Endothelial cell of umbilical vein (primary cell): ENCODE measurements around the gene GNL2. TPM values are rescaled to one million over a fixed set of nuclear protein-coding genes. Genes with fewer than 3 reads are reported as not detected.

ENCODE experiments used
- BruUV-seq: library from RNA; stranded (reverse); fragments of 400-500 nt; replicated peaks from 2 replicates; lab custom pipeline; 2021; lab: Mats Ljungman, UMichigan
- CTCF ChIA-PET: fragments of 300-600, 350-600 bp; sonication (Branson Sonifier 250); formaldehyde crosslinking; loops from one replicate; lab custom pipeline; 2021; ENCODE audit warnings: antibody characterized with exemption, inconsistent platforms; lab: Charles Lee
- POLR2A ChIA-PET: fragments of 300-600, 350-600 bp; sonication (Branson Sonifier 250); formaldehyde crosslinking; loops from one replicate; lab custom pipeline; 2021; ENCODE audit warnings: antibody characterized with exemption, inconsistent platforms; lab: Charles Lee
- DNase-seq: peaks from one replicate; pipeline ENCODE4 v3.0.0-alpha.2; 2011; ENCODE audit warnings: low read depth, low spot score
- FAIRE-seq: peaks from 2 replicates; lab custom pipeline; 2011; peaks lifted over from hg19 to GRCh38; lab: Jason Lieb, UNC
- H2AFZ ChIP-seq: 2 replicates; pipeline ENCODE4 v1.6.0; 2012; ENCODE audit warnings: low read depth, low read length, control low read depth, inconsistent platforms
- H3K27ac ChIP-seq: 2 replicates; pipeline ENCODE4 v1.5.1; 2011; ENCODE audit warnings: low read depth, mild to moderate bottlenecking, control low read depth, low read length, moderate library complexity; ENCODE audit not compliant: insufficient read depth
- H3K27me3 ChIP-seq, 2 experiments: 2 replicates each; pipeline versions ENCODE4 v1.6.0 to v1.6.1; 2011; ENCODE audit warnings: low read length in 2 of 2, mixed read lengths in 1 of 2; ENCODE audit not compliant: control insufficient read depth in 2 of 2, insufficient read depth in 2 of 2
- H3K36me3 ChIP-seq, 2 experiments: 2 replicates in 1 of 2; 3 replicates in 1 of 2; pipeline ENCODE4 v1.5.1; 2011; ENCODE audit warnings: low read length in 2 of 2, mild to moderate bottlenecking in 1 of 2, moderate library complexity in 1 of 2; ENCODE audit not compliant: control insufficient read depth in 2 of 2, insufficient read depth in 2 of 2; ENCODE audit errors: extremely low read depth in 1 of 2
- H3K4me1 ChIP-seq: 3 replicates; pipeline ENCODE4 v1.5.1; 2011; ENCODE audit warnings: mild to moderate bottlenecking, low read length; ENCODE audit not compliant: control insufficient read depth, insufficient read depth; ENCODE audit errors: extremely low read depth
- H3K4me2 ChIP-seq: 2 replicates; pipeline ENCODE4 v1.6.1; 2011; ENCODE audit warnings: low read length, control low read depth, mixed read lengths; ENCODE audit not compliant: insufficient read depth
- H3K4me3 ChIP-seq, 3 experiments: fragments of 200-600 bp in 1 of 3; sonication (generic), shearing (Covaris generic) in 1 of 3; replicated peaks in 1 of 3; 2 replicates each; pipeline ENCODE4 v1.5.1; 2011 to 2016; ENCODE audit warnings: control low read depth in 3 of 3, low read length in 3 of 3, mild to moderate bottlenecking in 2 of 3, inconsistent platforms in 1 of 3, low read depth in 1 of 3, moderate library complexity in 1 of 3; ENCODE audit not compliant: insufficient read depth in 1 of 3
- H3K79me2 ChIP-seq: 2 replicates; pipeline ENCODE4 v1.6.0; 2012; ENCODE audit warnings: low read length, inconsistent platforms; ENCODE audit not compliant: control insufficient read depth, insufficient read depth
- H3K9ac ChIP-seq: replicated peaks from 2 replicates; pipeline ENCODE3; 2011; ENCODE audit warnings: low read length, control low read depth; ENCODE audit not compliant: insufficient read depth; ENCODE audit errors: extremely low read depth
- H3K9me1 ChIP-seq: replicated peaks from 3 replicates; pipeline ENCODE4 v1.6.0; 2011; ENCODE audit warnings: mild to moderate bottlenecking, low read length; ENCODE audit not compliant: control insufficient read depth, insufficient read depth; ENCODE audit errors: extremely low read depth
- H3K9me3 ChIP-seq: replicated peaks from 2 replicates; pipeline ENCODE4 v1.5.1; 2012; ENCODE audit warnings: low read length, inconsistent platforms; ENCODE audit not compliant: control insufficient read depth, insufficient read depth
- H4K20me1 ChIP-seq: replicated peaks from 2 replicates; pipeline ENCODE3; 2011; ENCODE audit warnings: mild to moderate bottlenecking, low read length; ENCODE audit not compliant: control insufficient read depth, insufficient read depth; ENCODE audit errors: extremely low read depth
- EZH2 ChIP-seq: IDR thresholded peaks from 2 replicates; pipeline ENCODE4 v1.6.1; 2012; ENCODE audit warnings: borderline replicate concordance, low read depth, mild to moderate bottlenecking, moderate library complexity, low read length, inconsistent platforms; ENCODE audit not compliant: severe bottlenecking
- FOS ChIP-seq: IDR thresholded peaks from 2 replicates; pipeline ENCODE4 v1.6.1; 2011; ENCODE audit warnings: mild to moderate bottlenecking, low read length, moderate library complexity, borderline replicate concordance; ENCODE audit not compliant: insufficient read depth
- GATA2 ChIP-seq: IDR thresholded peaks from 2 replicates; pipeline ENCODE4 v1.7.0; 2011; ENCODE audit warnings: low read depth, mild to moderate bottlenecking, moderate library complexity, mixed read lengths, low read length; ENCODE audit not compliant: insufficient read length, insufficient read depth
- JUN ChIP-seq: IDR thresholded peaks from 2 replicates; pipeline ENCODE4 v1.6.1; 2011; ENCODE audit warnings: borderline replicate concordance, low read depth; ENCODE audit not compliant: insufficient read length, insufficient read depth
- MYC ChIP-seq: IDR thresholded peaks from one replicate; pipeline ENCODE4 v1.6.1; 2011; ENCODE audit warnings: mild to moderate bottlenecking, low read depth, low read length
- POLR2A ChIP-seq: IDR thresholded peaks from 2 replicates; pipeline ENCODE4 v1.6.1; 2012; ENCODE audit warnings: low read depth, mild to moderate bottlenecking, control low read depth, low read length
- POLR2AphosphoS5 ChIP-seq: IDR thresholded peaks from 2 replicates; pipeline ENCODE4 v1.6.1; 2012; ENCODE audit warnings: low read depth, mild to moderate bottlenecking, control low read depth, low read length, moderate library complexity; ENCODE audit not compliant: insufficient read depth
- dilution Hi-C: fragments of 300-500 bp; cut with MboI; formaldehyde crosslinking; loops from one replicate; pipeline ENCODE4 v1.15.0; 2019; ENCODE audit warnings: low sequenced_read_pairs; ENCODE audit not compliant: extremely low pct_ligation_motif_present
- intact Hi-C: fragments of 100-400 bp; cut with micrococcal nuclease; formaldehyde crosslinking; loops from one replicate; pipeline ENCODE4 v1.10.0; 2022
- polyA plus RNA-seq, 4 experiments: library from polyadenylated mRNA; depleted of rRNA in 3 of 4; stranded (reverse) in 3 of 4; unstranded in 1 of 4; fragments of >200 nt; gene quantifications; 2 replicates each; pipeline versions ENCODE4 v1.2.1 to v1.2.3, GENCODE V29; 2011 to 2012; ENCODE audit warnings: missing spikeins in 1 of 4
- total RNA-seq: library from RNA; stranded (reverse); gene quantifications from 2 replicates; pipeline ENCODE4 v1.2.3, GENCODE V29; 2021
- TF ChIP-seq, protein P1 (sequence below), 2 donors: IDR thresholded peaks; 1 replicate in 1 of 2; 2 replicates in 1 of 2; pipeline ENCODE4 v1.5.1; 2011; ENCODE audit warnings: low read length in 2 of 2, mild to moderate bottlenecking in 2 of 2, moderate library complexity in 2 of 2, control low read depth in 1 of 2, inconsistent platforms in 1 of 2, low read depth in 1 of 2; ENCODE audit not compliant: insufficient read depth in 1 of 2; ENCODE audit errors: extremely low read depth in 1 of 2
- TF ChIP-seq, protein P2 (sequence below): IDR thresholded peaks from 2 replicates; pipeline ENCODE4 v1.6.1; 2011; ENCODE audit not compliant: insufficient read depth, insufficient read length

GNL2 gene
- total and polyA plus RNA-seq, 2 donors (not counting 3 experiments of a cell fraction or from before 2014, with no cell fraction given), result 18.0 to 55.5 TPM

DNA sequence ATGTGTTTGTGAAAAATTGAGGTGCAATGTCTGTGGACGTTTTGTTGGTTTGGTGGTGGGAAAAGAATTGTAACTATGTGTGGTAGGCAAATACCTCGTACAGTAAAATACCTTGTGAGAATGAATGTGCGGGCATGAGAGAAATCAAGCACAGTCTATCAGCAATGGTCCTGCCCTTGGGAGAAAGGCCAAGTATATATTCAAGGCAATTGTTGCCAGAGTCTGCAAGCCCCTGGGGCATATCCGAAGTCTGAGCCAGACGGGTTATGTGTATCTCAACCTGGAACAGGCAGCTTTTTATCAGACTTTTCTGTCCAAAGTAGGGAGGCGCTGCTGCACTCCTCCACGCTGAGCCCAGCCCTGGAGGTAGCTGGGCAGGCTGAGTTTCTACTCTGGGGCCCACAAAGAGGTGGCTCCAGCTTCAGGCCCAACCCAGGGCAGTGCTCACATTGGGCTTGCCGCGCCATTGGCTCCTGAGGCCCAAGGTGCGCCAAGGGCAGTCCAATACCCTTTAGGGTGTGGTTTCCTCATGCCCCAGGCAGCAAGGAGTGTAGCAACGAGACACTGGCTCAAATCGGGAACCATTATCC, 9.4 kb upstream of the GNL2 start:
- H3K9me1 ChIP-seq, result no peaks in the 10 kb centered on the region
- H3K79me2 ChIP-seq, result no peaks in the 10 kb centered on the region
- intact Hi-C loops (no loop called here), dilution Hi-C loops (no loop called here)
- no peaks in the 10 kb centered on the region for H3K9me3 ChIP-seq
- TF ChIP-seq, protein P1, sequence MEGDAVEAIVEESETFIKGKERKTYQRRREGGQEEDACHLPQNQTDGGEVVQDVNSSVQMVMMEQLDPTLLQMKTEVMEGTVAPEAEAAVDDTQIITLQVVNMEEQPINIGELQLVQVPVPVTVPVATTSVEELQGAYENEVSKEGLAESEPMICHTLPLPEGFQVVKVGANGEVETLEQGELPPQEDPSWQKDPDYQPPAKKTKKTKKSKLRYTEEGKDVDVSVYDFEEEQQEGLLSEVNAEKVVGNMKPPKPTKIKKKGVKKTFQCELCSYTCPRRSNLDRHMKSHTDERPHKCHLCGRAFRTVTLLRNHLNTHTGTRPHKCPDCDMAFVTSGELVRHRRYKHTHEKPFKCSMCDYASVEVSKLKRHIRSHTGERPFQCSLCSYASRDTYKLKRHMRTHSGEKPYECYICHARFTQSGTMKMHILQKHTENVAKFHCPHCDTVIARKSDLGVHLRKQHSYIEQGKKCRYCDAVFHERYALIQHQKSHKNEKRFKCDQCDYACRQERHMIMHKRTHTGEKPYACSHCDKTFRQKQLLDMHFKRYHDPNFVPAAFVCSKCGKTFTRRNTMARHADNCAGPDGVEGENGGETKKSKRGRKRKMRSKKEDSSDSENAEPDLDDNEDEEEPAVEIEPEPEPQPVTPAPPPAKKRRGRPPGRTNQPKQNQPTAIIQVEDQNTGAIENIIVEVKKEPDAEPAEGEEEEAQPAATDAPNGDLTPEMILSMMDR (IDR thresholded peaks at IDR 0.05; ENCODE audit: extremely low read depth in 1 of 2, insufficient read depth in 1 of 2, low read depth in 1 of 2, low read length in 2 of 2), result no peak
- no peak for TF ChIP-seq EZH2
- TF ChIP-seq GATA2, result no peak
- no peak for TF ChIP-seq JUN
- no peak for TF ChIP-seq POLR2A
- TF ChIP-seq POLR2AphosphoS5, result no peak
- TF ChIP-seq MYC, result no peak
- TF ChIP-seq FOS, result no peak
- TF ChIP-seq, protein P2, sequence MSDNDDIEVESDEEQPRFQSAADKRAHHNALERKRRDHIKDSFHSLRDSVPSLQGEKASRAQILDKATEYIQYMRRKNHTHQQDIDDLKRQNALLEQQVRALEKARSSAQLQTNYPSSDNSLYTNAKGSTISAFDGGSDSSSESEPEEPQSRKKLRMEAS, result no peak
- H4K20me1 ChIP-seq, result no peaks in the 10 kb centered on the region
- DNase-seq (no peak), FAIRE-seq (no peak)
- POLR2A ChIA-PET, result interaction anchor here (0.6 kb wide), 1 partner anchor 414 kb away, joined by 5 read pairs; no protein-coding TSS in a partner anchor
- no peak overlapping the region for H3K4me3 ChIP-seq
- no peak overlapping the region for H3K9ac ChIP-seq
- H3K4me1 ChIP-seq, result no peaks in the 10 kb centered on the region
- H3K27ac ChIP-seq, result no peak overlapping the region
- no peaks in the 10 kb centered on the region for H3K36me3 ChIP-seq
- no TSS peak for BruUV-seq
- CTCF ChIA-PET, result no interaction called here
- H2AFZ ChIP-seq, result no peak overlapping the region
- peaks cover 20 to 37% of the 10 kb centered on the region in 2 experiments for H3K27me3 ChIP-seq
- no peak overlapping the region for H3K4me2 ChIP-seq
